Epidermal melanocyte (primary cell): ENCODE results near the gene FNBP1.

Source experiments
- DNase-seq: peaks from one replicate; pipeline ENCODE4 v3.0.0; 2011; ENCODE audit warnings: low spot score; ENCODE audit not compliant: insufficient read length

FNBP1 gene

GRCh38 chr9:129863059-129863690 is 179.8 kb downstream of the FNBP1 start:
- peak; percentile 50 for DNase-seq

- DNase-seq: no peak
These were observed 181.6 kb downstream of the FNBP1 start for GRCh38 chr9:129861447-129861827.

- no peak for DNase-seq
These were observed 182.1 kb downstream of the FNBP1 start for GRCh38 chr9:129860653-129861446.

GRCh38 chr9:129858167-129858962 is 184.6 kb downstream of the FNBP1 start:
- DNase-seq: no peak

- DNase-seq: no peak
These were observed 185.8 kb downstream of the FNBP1 start for GRCh38 chr9:129857207-129857606.

GRCh38 chr9:129854588-129855110 is 188.3 kb downstream of the FNBP1 start:
- no peak for DNase-seq

- no peak for DNase-seq
These were observed 189.4 kb downstream of the FNBP1 start for GRCh38 chr9:129853614-129854013.

- no peak for DNase-seq
These were observed 190.4 kb downstream of the FNBP1 start for GRCh38 chr9:129852579-129852978.

- DNase-seq: no peak
These were observed 191.2 kb downstream of the FNBP1 start for GRCh38 chr9:129851821-129852220.

- DNase-seq: no peak
These were observed 192.0 kb downstream of the FNBP1 start for GRCh38 chr9:129850821-129851550.

GRCh38 chr9:129849901-129850300 is 193.1 kb downstream of the FNBP1 start:
- no peak for DNase-seq

GRCh38 chr9:129848712-129849441 is 194.1 kb downstream of the FNBP1 start:
- no peak for DNase-seq

GRCh38 chr9:129845373-129845772 is 197.6 kb downstream of the FNBP1 start:
- DNase-seq: no peak

GRCh38 chr9:129841071-129841470 is 201.9 kb downstream of the FNBP1 start:
- no peak for DNase-seq

- DNase-seq: no peak
These were observed 203.0 kb downstream of the FNBP1 start for GRCh38 chr9:129840034-129840433.

GRCh38 chr9:129839324-129840023 is 203.5 kb downstream of the FNBP1 start:
- no peak for DNase-seq

- DNase-seq: no peak
These were observed 204.2 kb downstream of the FNBP1 start for GRCh38 chr9:129838707-129839259.
